Natural killer cell (primary cell): ENCODE data around the gene OR2M4. TPM values are rescaled to one million over a fixed set of nuclear protein-coding genes. Genes with fewer than 3 reads are reported as not detected.

Experiments
- ATAC-seq, 3 donors: fragments of 150-1000 bp in 2 of 3; fragments of 200-7000 bp in 1 of 3; cut with Tn5 transposase; 1 replicate in 1 of 3; 2 replicates in 2 of 3; pipeline ENCODE4 v1.10.0; 2021; ENCODE audit warnings: mild to moderate bottlenecking in 2 of 3, moderate library complexity in 2 of 3
- DNase-seq, 2 donors: peaks; one replicate each; pipeline versions ENCODE4 v3.0.0 to v3.0.0-alpha.2; 2013 to 2021; ENCODE audit warnings: mixed read lengths in 1 of 2
- H3K27ac ChIP-seq: one replicate; pipeline ENCODE4 v1.5.1; 2013; ENCODE audit warnings: mild to moderate bottlenecking, low read length
- H3K27me3 ChIP-seq: one replicate; pipeline ENCODE4 v1.6.1; 2013; ENCODE audit warnings: low read length; ENCODE audit not compliant: control insufficient read depth, insufficient read depth
- H3K36me3 ChIP-seq: one replicate; pipeline ENCODE4 v1.6.1; 2013; ENCODE audit warnings: low read length; ENCODE audit not compliant: control insufficient read depth, insufficient read depth
- H3K4me1 ChIP-seq: one replicate; pipeline ENCODE4 v1.6.1; 2013; ENCODE audit warnings: low read length; ENCODE audit not compliant: control insufficient read depth, insufficient read depth
- H3K4me3 ChIP-seq: one replicate; pipeline ENCODE4 v1.5.1; 2013; ENCODE audit warnings: low read length
- H3K9me3 ChIP-seq: one replicate; pipeline ENCODE4 v1.6.1; 2013; ENCODE audit warnings: low read length; ENCODE audit not compliant: control insufficient read depth, insufficient read depth
- H3K27ac Mint-ChIP-seq, 2 donors: one replicate each; pipeline ENCODE4 v1.8.0; 2022; ENCODE audit warnings: mild to moderate bottlenecking in 2 of 2, mixed read lengths in 2 of 2, moderate library complexity in 1 of 2
- H3K27me3 Mint-ChIP-seq, 2 donors: one replicate each; pipeline ENCODE4 v1.8.0; 2022; ENCODE audit warnings: low read depth in 2 of 2, mixed read lengths in 2 of 2
- H3K36me3 Mint-ChIP-seq: one replicate; pipeline ENCODE4 v1.8.0; 2022; ENCODE audit warnings: mixed read lengths
- H3K4me1 Mint-ChIP-seq, 2 donors: one replicate each; pipeline ENCODE4 v1.8.0; 2022; ENCODE audit warnings: mixed read lengths in 2 of 2
- H3K4me3 Mint-ChIP-seq: one replicate; pipeline ENCODE4 v1.8.0; 2022; ENCODE audit warnings: mild to moderate bottlenecking, moderate library complexity, mixed read lengths
- H3K9me3 Mint-ChIP-seq, 2 donors: one replicate each; pipeline ENCODE4 v1.8.0; 2022; ENCODE audit warnings: mixed read lengths in 2 of 2
- WGBS: methylation state at CpG from one replicate; pipeline ENCODE4 v1.1.7; 2013; ENCODE audit warnings: missing lambda C conversion rate; ENCODE audit not compliant: insufficient coverage; 5-methylcytosine and 5-hydroxymethylcytosine counted together
- intact Hi-C: fragments of 100-400 bp; cut with micrococcal nuclease; formaldehyde crosslinking; loops from one replicate; pipeline ENCODE4 v1.14.2; 2022
- total RNA-seq, 4 donors: library from RNA; stranded (reverse); fragments of 120-200 nt in 1 of 4; gene quantifications; one replicate each; pipeline versions ENCODE4 v1.2.3 to v1.2.4, GENCODE V29; 2013 to 2022
- TF ChIP-seq, protein P1 (sequence below): fragments of 200-600 bp; IDR thresholded peaks from one replicate; pipeline ENCODE4 v1.8.0; 2022; ENCODE audit warnings: antibody characterized with exemption

Gene OR2M4
- total RNA-seq, 3 donors from 2014 or later (not counting 1 experiment from before 2014, with no cell fraction given) = not detected

DNA sequence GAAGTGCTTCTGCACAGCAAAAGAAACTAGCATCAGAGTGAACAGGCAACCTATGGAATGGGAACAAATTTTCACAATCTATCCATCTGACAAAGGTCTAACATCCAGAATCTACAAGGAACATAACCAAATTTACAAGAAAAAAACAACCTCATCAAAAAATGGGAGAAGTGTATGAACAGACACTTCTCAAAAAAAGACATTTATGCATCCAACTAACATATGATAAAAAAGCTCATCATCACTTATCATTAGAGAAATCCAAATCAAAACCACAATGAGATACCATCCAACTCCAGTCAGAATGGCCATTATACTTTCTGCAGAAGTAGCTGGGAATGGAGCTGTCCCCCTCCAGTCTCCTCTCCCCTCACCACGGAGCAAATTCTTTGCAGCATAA lies 37.1 kb upstream of the OR2M4 start:
- Mint-ChIP-seq H3K4me3 (no peak overlapping the region), H3K27ac (no peak overlapping the region), H3K36me3 (no peaks in the 10 kb centered on the region), H3K4me1 (no peaks in the 10 kb centered on the region), H3K9me3 (peaks cover 9 to 10% of the 10 kb centered on the region in 2 donors), H3K27me3 (no peaks in the 10 kb centered on the region)
- Histone ChIP-seq H3K36me3 (no peaks in the 10 kb centered on the region), H3K4me3 (no peak overlapping the region), H3K27me3 (no peaks in the 10 kb centered on the region), H3K4me1 (no peaks in the 10 kb centered on the region), H3K9me3 (no peaks in the 10 kb centered on the region), H3K27ac (no peak overlapping the region)
- TF ChIP-seq, protein P1, sequence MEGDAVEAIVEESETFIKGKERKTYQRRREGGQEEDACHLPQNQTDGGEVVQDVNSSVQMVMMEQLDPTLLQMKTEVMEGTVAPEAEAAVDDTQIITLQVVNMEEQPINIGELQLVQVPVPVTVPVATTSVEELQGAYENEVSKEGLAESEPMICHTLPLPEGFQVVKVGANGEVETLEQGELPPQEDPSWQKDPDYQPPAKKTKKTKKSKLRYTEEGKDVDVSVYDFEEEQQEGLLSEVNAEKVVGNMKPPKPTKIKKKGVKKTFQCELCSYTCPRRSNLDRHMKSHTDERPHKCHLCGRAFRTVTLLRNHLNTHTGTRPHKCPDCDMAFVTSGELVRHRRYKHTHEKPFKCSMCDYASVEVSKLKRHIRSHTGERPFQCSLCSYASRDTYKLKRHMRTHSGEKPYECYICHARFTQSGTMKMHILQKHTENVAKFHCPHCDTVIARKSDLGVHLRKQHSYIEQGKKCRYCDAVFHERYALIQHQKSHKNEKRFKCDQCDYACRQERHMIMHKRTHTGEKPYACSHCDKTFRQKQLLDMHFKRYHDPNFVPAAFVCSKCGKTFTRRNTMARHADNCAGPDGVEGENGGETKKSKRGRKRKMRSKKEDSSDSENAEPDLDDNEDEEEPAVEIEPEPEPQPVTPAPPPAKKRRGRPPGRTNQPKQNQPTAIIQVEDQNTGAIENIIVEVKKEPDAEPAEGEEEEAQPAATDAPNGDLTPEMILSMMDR = no peak
- WGBS = 38% methylated on average over 1 of the region's 1 CpG
- DNase-seq (no peak), ATAC-seq (no peak)
- intact Hi-C loops = no loop called here

DNA sequence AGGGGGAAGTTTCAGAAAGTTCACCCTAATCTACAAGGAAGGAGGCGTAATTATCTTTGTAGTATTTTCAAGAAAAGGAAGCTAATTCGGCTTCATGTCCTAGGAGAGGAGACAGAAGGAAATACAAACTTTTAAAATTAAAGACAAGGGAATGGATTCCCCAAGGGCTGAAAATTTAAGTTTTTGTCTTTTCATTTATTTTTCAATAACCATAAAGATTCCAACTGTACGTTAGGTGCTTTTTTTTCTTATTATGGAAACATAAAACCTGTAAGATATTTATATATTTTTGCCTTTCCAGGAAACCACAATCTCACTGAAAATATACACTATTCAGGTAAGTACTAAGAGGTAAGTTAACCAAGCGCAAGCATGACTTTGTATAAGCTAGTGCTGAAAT lies 34.3 kb upstream of the OR2M4 start, which contains the start of gene OR2M3:
Gene OR2M3 (plus strand): TSS at position 301 of the 400 bp plus-strand sequence. CDS start 5,803 bp downstream, outside the sequence.
- Mint-ChIP-seq H3K9me3 (peaks cover 2 to 6% of the 10 kb centered on the region in 2 donors), H3K27ac (no peak within 1 kb of the TSS), H3K27me3 (no peaks in the 10 kb centered on the region), H3K4me3 (no peak within 1 kb of the TSS), H3K36me3 (no peaks in the 10 kb centered on the region), H3K4me1 (no peaks in the 10 kb centered on the region)
- WGBS = 86% methylated on average over 1 of the region's 4 CpGs
- no peaks in the 10 kb centered on the region for H3K9me3 ChIP-seq
- intact Hi-C loops = no loop called here
- H3K36me3 ChIP-seq = no peaks in the 10 kb centered on the region
- H3K27ac ChIP-seq = no peak within 1 kb of the TSS
- H3K4me3 ChIP-seq = no peak within 1 kb of the TSS
- H3K4me1 ChIP-seq = no peaks in the 10 kb centered on the region
- no peaks in the 10 kb centered on the region for H3K27me3 ChIP-seq
- TF ChIP-seq, protein P1 = no peak
- DNase-seq (no peak), ATAC-seq (no peak)

DNA sequence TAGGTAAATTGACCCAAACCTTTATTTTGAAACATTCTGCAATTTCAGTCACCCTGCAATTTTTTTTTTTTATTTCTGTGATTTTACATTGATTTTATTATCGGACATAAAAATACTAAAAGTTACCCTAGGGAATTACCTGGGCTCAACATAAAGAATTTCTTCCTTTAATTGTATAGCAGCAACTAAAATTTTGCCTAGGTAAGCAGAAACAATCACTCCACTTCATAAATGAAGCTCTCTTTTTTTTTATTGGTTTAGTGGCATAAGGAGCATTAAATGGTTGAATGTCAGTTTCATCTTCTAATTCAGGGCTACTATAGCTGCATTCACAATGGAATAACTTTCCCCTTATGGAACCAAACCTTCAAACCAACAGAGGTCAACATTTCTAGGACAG lies 15.3 kb upstream of the OR2M4 start:
- H3K4me3 ChIP-seq = no peak overlapping the region
- no peaks in the 10 kb centered on the region for H3K27me3 ChIP-seq
- intact Hi-C loops = no loop called here
- no CpG with 5 or more reads among the region's 1 CpG for WGBS
- no peaks in the 10 kb centered on the region for H3K4me1 ChIP-seq
- Mint-ChIP-seq H3K27me3 (no peaks in the 10 kb centered on the region), H3K4me3 (no peak overlapping the region), H3K27ac (no peak overlapping the region), H3K9me3 (peaks cover 7% of the 10 kb centered on the region in 2 donors), H3K36me3 (no peaks in the 10 kb centered on the region), H3K4me1 (no peaks in the 10 kb centered on the region)
- no peak overlapping the region for H3K27ac ChIP-seq
- TF ChIP-seq, protein P1 = no peak
- no peaks in the 10 kb centered on the region for H3K9me3 ChIP-seq
- DNase-seq (no peak), ATAC-seq (no peak)
- H3K36me3 ChIP-seq = no peaks in the 10 kb centered on the region

DNA sequence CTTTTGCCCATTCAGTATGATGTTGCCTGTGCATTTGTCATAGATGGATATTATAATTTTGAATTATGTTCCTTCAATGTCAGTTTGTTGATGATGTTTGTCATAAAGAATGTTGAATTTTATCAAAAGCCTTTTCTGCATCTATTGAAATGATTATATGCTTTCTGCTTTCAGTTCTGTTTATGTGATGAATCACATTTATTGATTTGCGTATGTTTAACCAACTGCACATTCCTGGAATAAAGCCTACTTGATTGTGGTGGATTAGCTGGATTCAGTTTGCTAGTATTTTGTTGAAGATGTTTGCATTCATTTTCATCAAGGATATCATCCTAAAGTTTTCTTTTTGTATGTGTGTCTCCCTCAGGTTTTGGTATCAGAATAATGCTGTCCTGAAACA lies 5.7 kb upstream of the OR2M4 start:
- no peaks in the 10 kb centered on the region for H3K4me1 ChIP-seq
- 67% methylated on average over 1 of the region's 1 CpG for WGBS
- no peak for ATAC-seq
- Mint-ChIP-seq H3K27me3 (no peaks in the 10 kb centered on the region), H3K27ac (no peak overlapping the region), H3K4me3 (no peak overlapping the region), H3K9me3 (peaks cover 6 to 8% of the 10 kb centered on the region in 2 donors), H3K4me1 (no peaks in the 10 kb centered on the region), H3K36me3 (no peaks in the 10 kb centered on the region)
- no peak overlapping the region for H3K4me3 ChIP-seq
- no peaks in the 10 kb centered on the region for H3K9me3 ChIP-seq
- TF ChIP-seq, protein P1 = no peak
- H3K27ac ChIP-seq = no peak overlapping the region
- DNase-seq = no peak
- no peaks in the 10 kb centered on the region for H3K27me3 ChIP-seq
- intact Hi-C loops = no loop called here
- no peaks in the 10 kb centered on the region for H3K36me3 ChIP-seq
